ENCODE results near the gene POLR1C.
"Not testable (repeated sequence)": the region's sequence is repeated elsewhere in the genome, so short reads cannot be mapped to it uniquely, and the experiment has no call there.

- TF ChIP-seq, protein P1, sequence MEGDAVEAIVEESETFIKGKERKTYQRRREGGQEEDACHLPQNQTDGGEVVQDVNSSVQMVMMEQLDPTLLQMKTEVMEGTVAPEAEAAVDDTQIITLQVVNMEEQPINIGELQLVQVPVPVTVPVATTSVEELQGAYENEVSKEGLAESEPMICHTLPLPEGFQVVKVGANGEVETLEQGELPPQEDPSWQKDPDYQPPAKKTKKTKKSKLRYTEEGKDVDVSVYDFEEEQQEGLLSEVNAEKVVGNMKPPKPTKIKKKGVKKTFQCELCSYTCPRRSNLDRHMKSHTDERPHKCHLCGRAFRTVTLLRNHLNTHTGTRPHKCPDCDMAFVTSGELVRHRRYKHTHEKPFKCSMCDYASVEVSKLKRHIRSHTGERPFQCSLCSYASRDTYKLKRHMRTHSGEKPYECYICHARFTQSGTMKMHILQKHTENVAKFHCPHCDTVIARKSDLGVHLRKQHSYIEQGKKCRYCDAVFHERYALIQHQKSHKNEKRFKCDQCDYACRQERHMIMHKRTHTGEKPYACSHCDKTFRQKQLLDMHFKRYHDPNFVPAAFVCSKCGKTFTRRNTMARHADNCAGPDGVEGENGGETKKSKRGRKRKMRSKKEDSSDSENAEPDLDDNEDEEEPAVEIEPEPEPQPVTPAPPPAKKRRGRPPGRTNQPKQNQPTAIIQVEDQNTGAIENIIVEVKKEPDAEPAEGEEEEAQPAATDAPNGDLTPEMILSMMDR (IDR thresholded peaks at IDR 0.05 in 2 of 3, conservative IDR thresholded peaks at IDR 0.05 in 1 of 3; ENCODE audit: borderline replicate concordance in 1 of 3, insufficient read depth in 1 of 3, low read depth in 2 of 3, low read length in 2 of 3) = not testable (repeated sequence)
- not testable (repeated sequence) for TF ChIP-seq EGR1 (IDR thresholded peaks at IDR 0.05; ENCODE audit: low read depth); POLR2A (IDR thresholded peaks at IDR 0.05; ENCODE audit: borderline replicate concordance, extremely low read depth, insufficient read depth, insufficient read length); EZH2 (IDR thresholded peaks at IDR 0.05); ELF1 (IDR thresholded peaks at IDR 0.05; ENCODE audit: borderline replicate concordance, low read depth); YY1 (IDR thresholded peaks at IDR 0.05; ENCODE audit: extremely low read depth, insufficient replicate concordance, low read depth, low read length); CBX3 (IDR thresholded peaks at IDR 0.05; ENCODE audit: low read depth)
- TF ChIP-seq, protein P2, sequence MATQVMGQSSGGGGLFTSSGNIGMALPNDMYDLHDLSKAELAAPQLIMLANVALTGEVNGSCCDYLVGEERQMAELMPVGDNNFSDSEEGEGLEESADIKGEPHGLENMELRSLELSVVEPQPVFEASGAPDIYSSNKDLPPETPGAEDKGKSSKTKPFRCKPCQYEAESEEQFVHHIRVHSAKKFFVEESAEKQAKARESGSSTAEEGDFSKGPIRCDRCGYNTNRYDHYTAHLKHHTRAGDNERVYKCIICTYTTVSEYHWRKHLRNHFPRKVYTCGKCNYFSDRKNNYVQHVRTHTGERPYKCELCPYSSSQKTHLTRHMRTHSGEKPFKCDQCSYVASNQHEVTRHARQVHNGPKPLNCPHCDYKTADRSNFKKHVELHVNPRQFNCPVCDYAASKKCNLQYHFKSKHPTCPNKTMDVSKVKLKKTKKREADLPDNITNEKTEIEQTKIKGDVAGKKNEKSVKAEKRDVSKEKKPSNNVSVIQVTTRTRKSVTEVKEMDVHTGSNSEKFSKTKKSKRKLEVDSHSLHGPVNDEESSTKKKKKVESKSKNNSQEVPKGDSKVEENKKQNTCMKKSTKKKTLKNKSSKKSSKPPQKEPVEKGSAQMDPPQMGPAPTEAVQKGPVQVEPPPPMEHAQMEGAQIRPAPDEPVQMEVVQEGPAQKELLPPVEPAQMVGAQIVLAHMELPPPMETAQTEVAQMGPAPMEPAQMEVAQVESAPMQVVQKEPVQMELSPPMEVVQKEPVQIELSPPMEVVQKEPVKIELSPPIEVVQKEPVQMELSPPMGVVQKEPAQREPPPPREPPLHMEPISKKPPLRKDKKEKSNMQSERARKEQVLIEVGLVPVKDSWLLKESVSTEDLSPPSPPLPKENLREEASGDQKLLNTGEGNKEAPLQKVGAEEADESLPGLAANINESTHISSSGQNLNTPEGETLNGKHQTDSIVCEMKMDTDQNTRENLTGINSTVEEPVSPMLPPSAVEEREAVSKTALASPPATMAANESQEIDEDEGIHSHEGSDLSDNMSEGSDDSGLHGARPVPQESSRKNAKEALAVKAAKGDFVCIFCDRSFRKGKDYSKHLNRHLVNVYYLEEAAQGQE (IDR thresholded peaks at IDR 0.05; ENCODE audit: low read depth) = not testable (repeated sequence)
These were observed 18.6 kb upstream of the POLR1C start for GRCh38 chr6:43498291-43498690.

Data from HCT116 (cell line).